SK-N-SH (cell line): ENCODE data around the gene MAPK8IP3.

Source experiments
- EP300 ChIP-seq, 2 experiments: IDR thresholded peaks; 2 replicates each; pipeline versions ENCODE4 v1.4.0 to v1.6.1; 2012; ENCODE audit warnings: borderline replicate concordance in 1 of 2, low read depth in 1 of 2, low read length in 1 of 2
- FOSL2 ChIP-seq: IDR thresholded peaks from 2 replicates; pipeline ENCODE4 v1.4.0; 2012; ENCODE audit warnings: low read depth, mild to moderate bottlenecking, moderate library complexity, borderline replicate concordance
- JUND ChIP-seq: IDR thresholded peaks from 2 replicates; pipeline ENCODE4 v1.4.0; 2012
- POLR2AphosphoS5 ChIP-seq: IDR thresholded peaks from 2 replicates; pipeline ENCODE4 v1.6.1; 2012; ENCODE audit warnings: low read depth, low read length
- RAD21 ChIP-seq: IDR thresholded peaks from 2 replicates; pipeline ENCODE4 v1.6.1; 2012; ENCODE audit warnings: mild to moderate bottlenecking, low read length
- RFX5 ChIP-seq: IDR thresholded peaks from 2 replicates; pipeline ENCODE4 v1.6.1; 2012; ENCODE audit warnings: mild to moderate bottlenecking, improper control_type of control experiment, low read length
- SMC3 ChIP-seq: IDR thresholded peaks from 2 replicates; pipeline ENCODE4 v1.6.1; 2012; ENCODE audit warnings: low read depth, low read length, improper control_type of control experiment
- TAF1 ChIP-seq: IDR thresholded peaks from 2 replicates; pipeline ENCODE4 v1.6.1; 2012; ENCODE audit warnings: low read depth, mild to moderate bottlenecking, low read length, moderate library complexity, borderline replicate concordance
- TF ChIP-seq, protein P1 (sequence below): IDR thresholded peaks from 2 replicates; pipeline ENCODE4 v1.6.1; 2012; ENCODE audit warnings: mild to moderate bottlenecking, low read depth, low read length, moderate library complexity
- TF ChIP-seq, protein P2 (sequence below): fragments of 200-600 bp; sonication (generic); IDR thresholded peaks from 2 replicates; pipeline ENCODE4 v1.6.1; 2017; ENCODE audit warnings: antibody characterized with exemption, mild to moderate bottlenecking, moderate library complexity
- TF ChIP-seq, protein P3 (sequence below): IDR thresholded peaks from 2 replicates; pipeline ENCODE4 v1.4.0; 2012; ENCODE audit warnings: low read depth, borderline replicate concordance
- TF ChIP-seq, protein P4 (sequence below): fragments of 150-350 bp; IDR thresholded peaks from 2 replicates; pipeline ENCODE4 v1.6.1; 2017; ENCODE audit warnings: antibody characterized with exemption, low read length, low read depth, borderline replicate concordance

DNA sequence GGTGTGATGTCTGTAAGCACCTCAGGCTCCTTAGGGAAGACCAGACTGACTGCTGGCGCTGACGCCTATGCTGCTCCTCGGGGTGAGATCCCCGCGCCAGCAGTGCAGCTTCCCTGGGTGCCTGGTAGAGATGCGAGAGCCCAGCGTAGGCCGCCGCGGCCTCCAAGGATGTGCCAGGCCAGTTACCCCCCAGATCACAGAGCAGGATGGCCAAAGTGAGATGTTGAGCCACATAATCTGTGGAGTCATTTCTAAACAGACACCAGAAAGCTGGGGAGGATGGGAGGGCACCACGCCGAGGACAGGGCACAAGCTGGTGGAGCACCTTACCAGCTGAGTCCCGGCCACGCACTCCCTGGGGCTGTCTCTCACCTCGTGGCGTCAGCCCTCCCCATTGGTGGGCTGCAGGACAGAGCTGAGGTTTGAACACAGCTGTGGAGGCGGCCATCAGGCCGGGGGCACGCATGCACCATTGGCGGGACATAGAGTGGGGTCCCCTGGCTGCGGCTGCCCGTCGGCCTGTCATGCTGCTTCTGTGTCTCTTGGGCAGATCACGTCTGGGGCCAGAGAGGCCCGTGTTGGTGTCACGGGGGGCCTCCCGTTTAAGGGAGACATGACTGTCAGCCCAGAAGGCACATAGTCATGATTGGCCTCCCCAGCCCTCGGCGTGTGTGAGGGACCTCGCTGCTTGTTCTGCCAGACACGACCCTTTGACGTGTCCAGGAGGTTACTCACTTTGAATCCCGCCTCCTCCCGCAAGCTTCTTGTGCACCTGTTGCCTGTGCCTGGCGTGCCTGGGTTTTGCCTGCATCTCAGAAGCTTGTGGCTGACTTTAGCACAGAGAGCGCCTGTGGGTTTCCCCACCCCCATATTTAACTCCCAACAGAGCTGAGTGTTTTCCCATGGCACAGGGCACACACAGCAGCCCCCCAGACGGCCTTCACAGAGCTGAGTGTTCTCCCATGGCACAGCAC is 21.9 kb downstream of the MAPK8IP3 start:
- TF ChIP-seq, protein P1, sequence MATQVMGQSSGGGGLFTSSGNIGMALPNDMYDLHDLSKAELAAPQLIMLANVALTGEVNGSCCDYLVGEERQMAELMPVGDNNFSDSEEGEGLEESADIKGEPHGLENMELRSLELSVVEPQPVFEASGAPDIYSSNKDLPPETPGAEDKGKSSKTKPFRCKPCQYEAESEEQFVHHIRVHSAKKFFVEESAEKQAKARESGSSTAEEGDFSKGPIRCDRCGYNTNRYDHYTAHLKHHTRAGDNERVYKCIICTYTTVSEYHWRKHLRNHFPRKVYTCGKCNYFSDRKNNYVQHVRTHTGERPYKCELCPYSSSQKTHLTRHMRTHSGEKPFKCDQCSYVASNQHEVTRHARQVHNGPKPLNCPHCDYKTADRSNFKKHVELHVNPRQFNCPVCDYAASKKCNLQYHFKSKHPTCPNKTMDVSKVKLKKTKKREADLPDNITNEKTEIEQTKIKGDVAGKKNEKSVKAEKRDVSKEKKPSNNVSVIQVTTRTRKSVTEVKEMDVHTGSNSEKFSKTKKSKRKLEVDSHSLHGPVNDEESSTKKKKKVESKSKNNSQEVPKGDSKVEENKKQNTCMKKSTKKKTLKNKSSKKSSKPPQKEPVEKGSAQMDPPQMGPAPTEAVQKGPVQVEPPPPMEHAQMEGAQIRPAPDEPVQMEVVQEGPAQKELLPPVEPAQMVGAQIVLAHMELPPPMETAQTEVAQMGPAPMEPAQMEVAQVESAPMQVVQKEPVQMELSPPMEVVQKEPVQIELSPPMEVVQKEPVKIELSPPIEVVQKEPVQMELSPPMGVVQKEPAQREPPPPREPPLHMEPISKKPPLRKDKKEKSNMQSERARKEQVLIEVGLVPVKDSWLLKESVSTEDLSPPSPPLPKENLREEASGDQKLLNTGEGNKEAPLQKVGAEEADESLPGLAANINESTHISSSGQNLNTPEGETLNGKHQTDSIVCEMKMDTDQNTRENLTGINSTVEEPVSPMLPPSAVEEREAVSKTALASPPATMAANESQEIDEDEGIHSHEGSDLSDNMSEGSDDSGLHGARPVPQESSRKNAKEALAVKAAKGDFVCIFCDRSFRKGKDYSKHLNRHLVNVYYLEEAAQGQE = no peak
- TF ChIP-seq SMC3 (no peak), FOSL2 (no peak), EP300 (IDR thresholded peaks at IDR 0.05; ENCODE audit: borderline replicate concordance in 1 of 2, low read depth in 1 of 2, low read length in 1 of 2) (no peak), POLR2AphosphoS5 (no peak), RAD21 (no peak), TAF1 (no peak), RFX5 (no peak), JUND (no peak)
- TF ChIP-seq, protein P2, sequence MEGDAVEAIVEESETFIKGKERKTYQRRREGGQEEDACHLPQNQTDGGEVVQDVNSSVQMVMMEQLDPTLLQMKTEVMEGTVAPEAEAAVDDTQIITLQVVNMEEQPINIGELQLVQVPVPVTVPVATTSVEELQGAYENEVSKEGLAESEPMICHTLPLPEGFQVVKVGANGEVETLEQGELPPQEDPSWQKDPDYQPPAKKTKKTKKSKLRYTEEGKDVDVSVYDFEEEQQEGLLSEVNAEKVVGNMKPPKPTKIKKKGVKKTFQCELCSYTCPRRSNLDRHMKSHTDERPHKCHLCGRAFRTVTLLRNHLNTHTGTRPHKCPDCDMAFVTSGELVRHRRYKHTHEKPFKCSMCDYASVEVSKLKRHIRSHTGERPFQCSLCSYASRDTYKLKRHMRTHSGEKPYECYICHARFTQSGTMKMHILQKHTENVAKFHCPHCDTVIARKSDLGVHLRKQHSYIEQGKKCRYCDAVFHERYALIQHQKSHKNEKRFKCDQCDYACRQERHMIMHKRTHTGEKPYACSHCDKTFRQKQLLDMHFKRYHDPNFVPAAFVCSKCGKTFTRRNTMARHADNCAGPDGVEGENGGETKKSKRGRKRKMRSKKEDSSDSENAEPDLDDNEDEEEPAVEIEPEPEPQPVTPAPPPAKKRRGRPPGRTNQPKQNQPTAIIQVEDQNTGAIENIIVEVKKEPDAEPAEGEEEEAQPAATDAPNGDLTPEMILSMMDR = no peak
- TF ChIP-seq, protein P3, sequence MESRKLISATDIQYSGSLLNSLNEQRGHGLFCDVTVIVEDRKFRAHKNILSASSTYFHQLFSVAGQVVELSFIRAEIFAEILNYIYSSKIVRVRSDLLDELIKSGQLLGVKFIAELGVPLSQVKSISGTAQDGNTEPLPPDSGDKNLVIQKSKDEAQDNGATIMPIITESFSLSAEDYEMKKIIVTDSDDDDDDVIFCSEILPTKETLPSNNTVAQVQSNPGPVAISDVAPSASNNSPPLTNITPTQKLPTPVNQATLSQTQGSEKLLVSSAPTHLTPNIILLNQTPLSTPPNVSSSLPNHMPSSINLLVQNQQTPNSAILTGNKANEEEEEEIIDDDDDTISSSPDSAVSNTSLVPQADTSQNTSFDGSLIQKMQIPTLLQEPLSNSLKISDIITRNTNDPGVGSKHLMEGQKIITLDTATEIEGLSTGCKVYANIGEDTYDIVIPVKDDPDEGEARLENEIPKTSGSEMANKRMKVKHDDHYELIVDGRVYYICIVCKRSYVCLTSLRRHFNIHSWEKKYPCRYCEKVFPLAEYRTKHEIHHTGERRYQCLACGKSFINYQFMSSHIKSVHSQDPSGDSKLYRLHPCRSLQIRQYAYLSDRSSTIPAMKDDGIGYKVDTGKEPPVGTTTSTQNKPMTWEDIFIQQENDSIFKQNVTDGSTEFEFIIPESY = no peak
- TF ChIP-seq, protein P4, sequence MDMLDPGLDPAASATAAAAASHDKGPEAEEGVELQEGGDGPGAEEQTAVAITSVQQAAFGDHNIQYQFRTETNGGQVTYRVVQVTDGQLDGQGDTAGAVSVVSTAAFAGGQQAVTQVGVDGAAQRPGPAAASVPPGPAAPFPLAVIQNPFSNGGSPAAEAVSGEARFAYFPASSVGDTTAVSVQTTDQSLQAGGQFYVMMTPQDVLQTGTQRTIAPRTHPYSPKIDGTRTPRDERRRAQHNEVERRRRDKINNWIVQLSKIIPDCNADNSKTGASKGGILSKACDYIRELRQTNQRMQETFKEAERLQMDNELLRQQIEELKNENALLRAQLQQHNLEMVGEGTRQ = no peak
